Activated T-helper 1 cell treated with anti-CD3 and anti-CD28 coated beads, Interleukin-12 subunit alpha, Interleukin-12 subunit beta, Interleukin-2, Interleukin-4 antibody, amounts not matched to agents 30 ng/mL and 10 ng/mL and 1 ng/mL, durations not matched to agents 14 hours and 24 hours and 36 hours (primary cell): ENCODE measurements around the gene XRCC2. TPM values are rescaled to one million over a fixed set of nuclear protein-coding genes. Genes with fewer than 3 reads are reported as not detected.
"Not testable (repeated sequence)": the region's sequence is repeated elsewhere in the genome, so short reads cannot be mapped to it uniquely, and the experiment has no call there.

Source experiments
- DNase-seq: peaks from one replicate; pipeline ENCODE4 v3.0.0; 2021; ENCODE audit warnings: low spot score
- H3K27ac Mint-ChIP-seq: one replicate; pipeline ENCODE4 v1.8.0; 2021; ENCODE audit warnings: mild to moderate bottlenecking, mixed read lengths
- H3K27me3 Mint-ChIP-seq: one replicate; pipeline ENCODE4 v1.8.0; 2022; ENCODE audit warnings: mild to moderate bottlenecking, moderate library complexity, mixed read lengths; ENCODE audit not compliant: insufficient read depth
- H3K36me3 Mint-ChIP-seq: one replicate; pipeline ENCODE4 v1.8.0; 2021; ENCODE audit warnings: low read depth, mixed read lengths
- H3K4me1 Mint-ChIP-seq: one replicate; pipeline ENCODE4 v1.8.0; 2021; ENCODE audit warnings: low read depth, mixed read lengths
- H3K4me3 Mint-ChIP-seq: one replicate; pipeline ENCODE4 v1.8.0; 2021; ENCODE audit warnings: mild to moderate bottlenecking, moderate library complexity, mixed read lengths
- H3K9me3 Mint-ChIP-seq: one replicate; pipeline ENCODE4 v1.8.0; 2021; ENCODE audit warnings: mixed read lengths
- intact Hi-C: fragments of 100-400 bp; cut with micrococcal nuclease; formaldehyde crosslinking; loops from one replicate; pipeline ENCODE4 v1.15.1; 2024
- total RNA-seq: library from RNA; stranded (reverse); gene quantifications from 2 replicates; pipeline ENCODE4 v1.2.3, GENCODE V29; 2022

The XRCC2 gene
- total RNA-seq, 1 donor from 2014 or later, result 24.0 TPM

DNA sequence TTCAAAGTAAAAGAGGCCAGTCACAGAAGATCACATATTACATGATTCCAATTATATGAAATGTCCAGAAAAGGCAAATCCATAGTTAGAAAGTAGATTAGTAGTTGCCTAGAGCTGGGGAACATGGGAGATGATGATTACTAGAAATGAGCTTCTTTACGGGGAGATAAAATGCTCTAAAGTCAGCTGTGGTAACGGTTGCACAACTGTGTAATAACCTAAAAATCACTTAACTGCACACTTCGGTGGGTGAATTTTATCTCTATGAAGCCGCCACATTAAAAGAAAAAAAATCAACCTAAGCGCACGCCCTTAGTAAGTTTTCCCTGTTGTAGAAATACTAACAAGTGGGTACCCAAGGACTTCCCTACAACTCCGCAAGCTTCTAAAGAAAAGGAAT is 15.9 kb downstream of the XRCC2 start:
- intact Hi-C loops, result no loop called here

DNA sequence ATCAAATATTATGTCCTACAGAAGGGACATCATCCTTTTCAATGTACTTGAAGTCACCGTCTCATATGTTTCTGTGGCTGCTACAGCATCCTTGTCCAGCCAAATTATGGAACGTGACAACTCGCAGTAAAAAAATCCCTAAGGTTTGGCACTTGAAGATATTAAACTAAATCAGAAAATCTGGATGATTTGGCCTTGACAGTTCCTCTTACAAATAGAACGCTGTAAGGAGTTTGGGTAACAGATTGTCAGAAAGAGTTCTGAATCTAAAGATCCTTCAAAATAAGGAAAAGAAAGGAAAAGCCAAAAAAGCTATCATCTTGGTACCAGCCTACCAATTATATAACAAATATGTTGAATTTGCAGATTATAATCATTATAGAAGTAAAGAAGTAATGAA is 21.0 kb downstream of the XRCC2 start:
- Mint-ChIP-seq H3K4me1 (peaks cover 12% of the 10 kb centered on the region), H3K9me3 (no peaks in the 10 kb centered on the region), H3K27ac (no peak overlapping the region), H3K4me3 (no peak overlapping the region), H3K27me3 (no peaks in the 10 kb centered on the region), H3K36me3 (peaks cover 37% of the 10 kb centered on the region)
- intact Hi-C loops, result no loop called here
- DNase-seq, result no peak

More for the DNA sequence above, 15.9 kb downstream of the XRCC2 start:
- DNase-seq, result no peak
- Mint-ChIP-seq H3K9me3 (no peaks in the 10 kb centered on the region), H3K27ac (no peak overlapping the region), H3K4me1 (peaks cover 12% of the 10 kb centered on the region), H3K4me3 (no peak overlapping the region), H3K27me3 (no peaks in the 10 kb centered on the region), H3K36me3 (peaks cover 24% of the 10 kb centered on the region)

- H3K27ac Mint-ChIP-seq, result no peak overlapping the region
Observed at GRCh38 chr7:152649220-152649619, 26.7 kb downstream of the XRCC2 start.

DNA sequence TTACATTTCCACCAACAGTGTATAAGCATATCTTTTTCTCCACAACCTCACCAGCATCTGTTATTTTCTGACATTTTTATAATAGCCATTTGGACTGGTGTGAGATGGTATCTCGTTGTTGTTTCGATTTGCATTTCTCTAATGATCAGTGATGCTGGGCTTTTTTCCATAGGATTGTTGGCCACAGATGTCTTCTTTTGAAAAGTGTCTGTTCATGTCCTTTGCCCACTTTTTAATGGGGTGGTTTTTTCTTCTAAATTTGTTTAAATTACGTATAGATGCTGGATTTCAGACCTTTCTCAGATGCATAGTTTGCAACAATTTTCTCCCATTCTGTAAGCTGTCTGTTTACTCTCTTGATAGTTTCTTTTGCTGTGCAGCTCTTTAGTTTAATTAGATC is 28.9 kb downstream of the XRCC2 start:
- Mint-ChIP-seq H3K27ac (no peak overlapping the region), H3K9me3 (peaks cover 13% of the 10 kb centered on the region), H3K4me1 (no peaks in the 10 kb centered on the region), H3K4me3 (no peak overlapping the region), H3K27me3 (no peaks in the 10 kb centered on the region), H3K36me3 (peaks cover 33% of the 10 kb centered on the region)
- intact Hi-C loops, result no loop called here
- no peak for DNase-seq

More at GRCh38 chr7:152649220-152649619, 26.7 kb downstream of the XRCC2 start:
- intact Hi-C loops, result no loop called here
- Mint-ChIP-seq H3K4me3 (no peak overlapping the region), H3K9me3 (peaks cover 13% of the 10 kb centered on the region), H3K4me1 (no peaks in the 10 kb centered on the region), H3K27me3 (no peaks in the 10 kb centered on the region), H3K36me3 (peaks cover 45% of the 10 kb centered on the region)
- no peak for DNase-seq

GRCh38 chr7:152646579-152646978 is 29.4 kb downstream of the XRCC2 start:
- H3K27me3 Mint-ChIP-seq, H3K4me3 Mint-ChIP-seq, intact Hi-C loops, DNase-seq, H3K4me1 Mint-ChIP-seq, H3K27ac Mint-ChIP-seq: not testable (repeated sequence)
- peaks cover 13% of the 10 kb centered on the region for H3K9me3 Mint-ChIP-seq
- H3K36me3 Mint-ChIP-seq, result peaks cover 31% of the 10 kb centered on the region

- peaks cover 26% of the 10 kb centered on the region for H3K36me3 Mint-ChIP-seq
- no peaks in the 10 kb centered on the region for H3K4me1 Mint-ChIP-seq
Observed at GRCh38 chr7:152643979-152644559, 31.9 kb downstream of the XRCC2 start.

DNA sequence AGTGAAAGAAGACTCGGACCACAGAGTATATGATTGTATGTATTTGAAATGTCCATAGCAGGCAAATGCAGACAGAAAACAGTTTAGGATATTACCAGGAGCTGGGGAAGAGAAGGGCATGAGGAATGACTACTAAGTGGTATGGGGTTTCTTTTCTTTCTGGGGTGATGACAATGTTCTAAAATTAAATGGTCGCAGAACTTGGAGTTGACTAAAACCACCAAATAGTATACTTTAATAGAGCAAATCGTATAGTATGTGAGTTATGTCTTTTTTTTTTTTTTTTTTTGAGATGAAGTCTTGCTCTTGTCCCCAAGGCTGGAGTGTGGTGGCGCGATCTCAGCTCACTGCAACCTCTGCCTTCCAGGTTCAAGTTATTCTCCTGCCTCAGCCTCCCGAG is 34.6 kb downstream of the XRCC2 start:
- H3K4me3 Mint-ChIP-seq, result no peak overlapping the region
- no peaks in the 10 kb centered on the region for H3K4me1 Mint-ChIP-seq
- H3K9me3 Mint-ChIP-seq, result no peaks in the 10 kb centered on the region
- peaks cover 8% of the 10 kb centered on the region for H3K36me3 Mint-ChIP-seq
- H3K27me3 Mint-ChIP-seq, result no peaks in the 10 kb centered on the region
- H3K27ac Mint-ChIP-seq, result no peak overlapping the region
- intact Hi-C loops, result no loop called here
- DNase-seq, result no peak

More at GRCh38 chr7:152643979-152644559, 31.9 kb downstream of the XRCC2 start:
- peaks cover 11% of the 10 kb centered on the region for H3K9me3 Mint-ChIP-seq
- H3K27ac Mint-ChIP-seq, result no peak overlapping the region
- no peak for DNase-seq
- intact Hi-C loops, result no loop called here
- no peaks in the 10 kb centered on the region for H3K27me3 Mint-ChIP-seq
- H3K4me3 Mint-ChIP-seq, result no peak overlapping the region

- intact Hi-C loops, result no loop called here
- no peak overlapping the region for H3K4me3 Mint-ChIP-seq
- no peak overlapping the region for H3K27ac Mint-ChIP-seq
- no peaks in the 10 kb centered on the region for H3K27me3 Mint-ChIP-seq
- H3K4me1 Mint-ChIP-seq, result no peaks in the 10 kb centered on the region
- DNase-seq, result no peak
- no peaks in the 10 kb centered on the region for H3K9me3 Mint-ChIP-seq
- peaks cover 4% of the 10 kb centered on the region for H3K36me3 Mint-ChIP-seq
Observed at GRCh38 chr7:152640829-152641228, 35.1 kb downstream of the XRCC2 start.

GRCh38 chr7:152637920-152638580 is 37.9 kb downstream of the XRCC2 start:
- no peaks in the 10 kb centered on the region for H3K4me1 Mint-ChIP-seq
- no peaks in the 10 kb centered on the region for H3K9me3 Mint-ChIP-seq
- no peak overlapping the region for H3K27ac Mint-ChIP-seq
- H3K27me3 Mint-ChIP-seq, result no peaks in the 10 kb centered on the region
- H3K36me3 Mint-ChIP-seq, result no peaks in the 10 kb centered on the region
- no peak for DNase-seq
- no peak overlapping the region for H3K4me3 Mint-ChIP-seq
- intact Hi-C loops, result no loop called here

DNA sequence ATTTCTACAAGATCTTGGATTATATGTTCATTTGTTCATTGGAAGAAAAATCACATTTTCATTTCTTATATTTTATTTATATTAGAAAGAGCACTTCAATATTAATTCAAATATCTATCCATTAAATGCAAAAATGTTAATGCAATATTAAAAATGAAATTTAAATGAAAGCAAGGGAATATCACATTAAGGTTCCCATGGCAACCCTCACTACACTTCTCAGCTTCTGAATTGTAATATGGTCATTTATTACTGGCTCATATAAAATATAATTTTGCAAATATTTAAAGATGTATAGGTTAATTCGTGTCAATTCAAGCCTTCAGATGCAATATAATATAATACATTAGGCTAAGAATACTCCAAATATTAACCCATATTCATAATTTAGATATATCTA is 38.8 kb downstream of the XRCC2 start:
- DNase-seq, result no peak
- no peak overlapping the region for H3K27ac Mint-ChIP-seq
- intact Hi-C loops, result no loop called here
- H3K27me3 Mint-ChIP-seq, result no peaks in the 10 kb centered on the region
- no peaks in the 10 kb centered on the region for H3K4me1 Mint-ChIP-seq
- H3K36me3 Mint-ChIP-seq, result no peaks in the 10 kb centered on the region
- no peaks in the 10 kb centered on the region for H3K9me3 Mint-ChIP-seq
- H3K4me3 Mint-ChIP-seq, result no peak overlapping the region

GRCh38 chr7:152636441-152636840 is 39.5 kb downstream of the XRCC2 start:
- Mint-ChIP-seq H3K27ac (no peak overlapping the region), H3K36me3 (no peaks in the 10 kb centered on the region), H3K27me3 (no peaks in the 10 kb centered on the region), H3K4me3 (no peak overlapping the region), H3K9me3 (no peaks in the 10 kb centered on the region), H3K4me1 (no peaks in the 10 kb centered on the region)
- intact Hi-C loops, result no loop called here
- no peak for DNase-seq

GRCh38 chr7:152633504-152633903 is 42.4 kb downstream of the XRCC2 start:
- no peaks in the 10 kb centered on the region for H3K4me1 Mint-ChIP-seq
- H3K36me3 Mint-ChIP-seq, result no peaks in the 10 kb centered on the region
- H3K27me3 Mint-ChIP-seq, result peaks cover 2% of the 10 kb centered on the region
- DNase-seq, result no peak
- intact Hi-C loops, result no loop called here
- H3K27ac Mint-ChIP-seq, result no peak overlapping the region
- H3K9me3 Mint-ChIP-seq, result no peaks in the 10 kb centered on the region
- H3K4me3 Mint-ChIP-seq, result no peak overlapping the region

DNA sequence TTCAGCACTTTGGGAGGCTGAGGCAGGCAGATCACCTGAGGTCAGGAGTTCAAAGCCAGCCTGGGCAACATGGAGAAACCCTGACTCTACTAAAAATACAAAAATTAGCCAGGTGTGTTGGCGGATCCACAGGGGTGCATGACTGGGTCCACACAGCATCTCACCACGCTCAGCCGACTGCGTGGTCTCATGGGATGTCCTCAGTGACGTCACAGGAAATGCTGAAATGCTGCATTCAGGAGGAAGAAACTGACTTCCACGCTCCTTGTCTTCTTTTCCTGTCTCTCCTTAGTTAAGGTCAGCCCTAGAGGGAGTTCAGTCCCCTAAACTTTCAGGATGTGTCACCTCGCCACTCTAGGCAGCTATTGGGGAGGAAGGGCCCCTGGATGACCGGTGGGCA is 42.9 kb downstream of the XRCC2 start:
- no peak overlapping the region for H3K4me3 Mint-ChIP-seq
- no peaks in the 10 kb centered on the region for H3K4me1 Mint-ChIP-seq
- no peaks in the 10 kb centered on the region for H3K9me3 Mint-ChIP-seq
- intact Hi-C loops, result no loop called here
- H3K36me3 Mint-ChIP-seq, result no peaks in the 10 kb centered on the region
- no peak for DNase-seq
- H3K27me3 Mint-ChIP-seq, result peaks cover 2% of the 10 kb centered on the region
- no peak overlapping the region for H3K27ac Mint-ChIP-seq

- intact Hi-C loops, H3K9me3 Mint-ChIP-seq, DNase-seq, H3K36me3 Mint-ChIP-seq, H3K4me1 Mint-ChIP-seq, H3K4me3 Mint-ChIP-seq, H3K27ac Mint-ChIP-seq, H3K27me3 Mint-ChIP-seq: not testable (repeated sequence)
Observed at GRCh38 chr7:152628772-152629171, 47.2 kb downstream of the XRCC2 start.
